HG03159 (cell line): ENCODE measurements around the gene PCED1B.

Experiments used
- ATAC-seq: cut with Tn5 transposase; IDR thresholded peaks from one replicate; pipeline ENCODE4 v1.9.1; 2021; ENCODE audit warnings: mild to moderate bottlenecking, moderate library complexity; ENCODE audit not compliant: unreplicated experiment

The PCED1B gene

DNA sequence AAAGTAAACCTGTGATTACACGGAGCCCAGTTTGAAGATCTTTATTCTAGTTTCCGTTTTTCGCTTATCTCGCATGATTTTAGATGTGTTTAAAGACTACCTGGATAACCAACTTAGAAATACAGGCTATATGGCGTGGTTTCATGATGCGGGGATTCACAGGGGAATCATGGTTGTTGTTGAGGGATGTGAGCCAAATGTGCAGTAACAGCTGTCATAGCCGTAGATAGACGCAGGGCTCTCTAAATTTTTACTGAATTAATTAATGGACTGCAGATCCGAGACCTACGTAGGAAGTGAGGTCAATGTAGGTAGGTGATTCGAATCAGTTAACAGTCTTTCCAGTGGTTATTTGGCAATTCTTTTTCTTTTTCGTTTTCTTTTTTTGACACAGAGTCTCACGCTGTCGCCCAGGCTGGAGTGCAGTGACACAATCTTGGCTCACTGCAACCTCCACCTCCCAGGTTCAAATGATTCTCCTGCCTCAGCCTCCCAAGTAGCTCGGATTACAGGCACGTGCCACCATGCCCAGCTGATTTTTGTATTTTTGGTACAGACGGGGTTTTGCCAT, 145.2 kb downstream of the PCED1B start:
- no peak for ATAC-seq

- no peak for ATAC-seq
Measured at GRCh38 chr12:47225356-47225755, 145.9 kb downstream of the PCED1B start.

GRCh38 chr12:47226199-47226598, 146.8 kb downstream of the PCED1B start:
- no peak for ATAC-seq

DNA sequence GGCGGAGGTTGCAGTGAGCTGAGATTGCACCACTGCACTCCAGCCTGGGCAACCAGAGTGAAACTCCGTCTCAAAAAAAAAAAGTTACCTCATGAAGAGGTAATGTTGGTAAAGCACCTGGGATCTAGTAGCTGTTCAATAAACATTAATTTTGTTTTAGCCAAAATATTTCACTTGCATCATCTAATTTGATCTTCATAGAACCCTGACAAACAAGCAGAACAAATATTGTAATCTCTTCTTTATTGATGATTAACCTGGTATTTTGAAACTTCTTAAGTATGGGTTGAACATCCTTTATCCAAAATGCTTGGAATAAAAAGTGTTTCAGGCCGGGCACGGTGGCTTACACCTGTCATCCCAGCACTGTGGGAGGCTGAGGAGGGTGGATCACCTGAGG, 149.4 kb downstream of the PCED1B start:
- no peak for ATAC-seq

GRCh38 chr12:47231456-47231855, 152.0 kb downstream of the PCED1B start:
- ATAC-seq, result no peak

GRCh38 chr12:47234576-47235141, 155.2 kb downstream of the PCED1B start:
- no peak for ATAC-seq

DNA sequence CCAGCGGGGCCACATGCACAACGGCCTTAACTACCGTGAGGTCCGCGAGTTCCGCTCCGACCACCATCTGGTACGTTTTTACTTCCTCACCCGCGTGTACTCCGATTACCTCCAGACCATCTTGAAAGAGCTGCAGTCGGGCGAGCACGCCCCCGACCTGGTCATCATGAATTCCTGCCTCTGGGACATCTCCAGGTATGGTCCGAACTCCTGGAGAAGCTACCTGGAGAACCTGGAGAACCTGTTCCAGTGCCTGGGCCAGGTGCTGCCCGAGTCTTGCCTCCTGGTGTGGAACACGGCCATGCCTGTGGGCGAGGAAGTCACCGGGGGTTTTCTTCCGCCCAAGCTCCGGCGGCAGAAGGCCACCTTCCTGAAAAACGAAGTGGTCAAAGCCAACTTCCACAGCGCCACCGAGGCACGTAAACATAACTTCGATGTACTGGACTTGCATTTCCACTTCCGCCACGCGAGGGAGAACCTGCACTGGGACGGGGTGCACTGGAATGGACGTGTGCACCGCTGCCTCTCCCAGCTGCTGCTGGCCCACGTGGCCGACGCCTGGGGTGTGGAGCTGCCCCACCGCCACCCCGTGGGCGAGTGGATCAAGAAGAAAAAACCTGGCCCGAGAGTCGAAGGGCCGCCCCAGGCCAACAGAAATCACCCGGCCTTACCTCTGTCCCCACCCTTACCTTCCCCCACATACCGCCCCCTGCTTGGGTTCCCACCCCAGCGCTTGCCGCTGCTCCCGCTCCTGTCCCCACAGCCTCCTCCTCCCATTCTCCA, 156.0 kb downstream of the PCED1B start:
- ATAC-seq, result no peak

GRCh38 chr12:47236109-47236714, 156.8 kb downstream of the PCED1B start:
- no peak for ATAC-seq

DNA sequence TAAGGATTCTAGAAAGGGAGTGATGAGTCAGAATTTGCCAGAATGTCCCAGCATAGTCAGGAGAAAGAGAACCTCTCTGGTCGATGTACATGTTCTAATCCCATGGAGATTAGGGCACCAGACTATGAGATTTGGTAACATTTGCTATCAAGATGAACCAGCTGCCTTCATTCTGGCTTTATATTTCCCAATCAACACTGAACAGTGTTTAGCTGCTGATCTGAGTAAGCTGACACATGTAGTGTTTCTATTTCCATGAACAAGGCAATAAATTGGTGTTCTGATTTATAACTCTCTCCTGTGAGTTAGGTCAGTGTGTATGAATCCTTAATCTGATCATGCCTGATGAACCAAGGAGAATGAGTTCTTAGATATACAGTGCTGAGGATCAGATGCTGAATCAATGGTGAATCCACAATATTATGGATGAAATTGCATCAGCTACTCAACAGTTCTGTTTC, 158.4 kb downstream of the PCED1B start:
- no peak for ATAC-seq

DNA sequence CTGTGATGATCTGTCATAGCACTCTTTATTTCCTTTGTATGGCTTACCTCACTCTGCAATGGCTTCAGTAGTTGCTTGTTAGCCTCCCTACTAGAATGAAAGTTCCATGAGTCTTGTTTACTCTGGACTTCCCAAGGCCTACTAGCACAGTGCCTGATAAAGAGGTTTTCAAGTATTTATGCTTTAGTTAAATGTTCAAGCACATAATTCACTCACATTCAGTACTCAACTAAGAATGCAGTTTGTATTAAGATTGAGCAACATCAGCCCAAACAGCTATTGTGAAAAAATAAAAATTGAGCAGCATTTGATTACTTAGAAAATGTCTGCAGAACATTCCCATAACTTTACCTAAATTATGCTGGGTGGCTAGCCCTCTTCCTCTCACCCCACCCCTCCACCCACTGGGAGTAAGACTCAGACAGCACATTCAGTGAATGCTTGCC, 159.3 kb downstream of the PCED1B start:
- ATAC-seq, result no peak

- no peak for ATAC-seq
Measured at GRCh38 chr12:47242426-47242825, 163.0 kb downstream of the PCED1B start.

- no peak for ATAC-seq
Measured at GRCh38 chr12:47244835-47245234, 165.4 kb downstream of the PCED1B start.

DNA sequence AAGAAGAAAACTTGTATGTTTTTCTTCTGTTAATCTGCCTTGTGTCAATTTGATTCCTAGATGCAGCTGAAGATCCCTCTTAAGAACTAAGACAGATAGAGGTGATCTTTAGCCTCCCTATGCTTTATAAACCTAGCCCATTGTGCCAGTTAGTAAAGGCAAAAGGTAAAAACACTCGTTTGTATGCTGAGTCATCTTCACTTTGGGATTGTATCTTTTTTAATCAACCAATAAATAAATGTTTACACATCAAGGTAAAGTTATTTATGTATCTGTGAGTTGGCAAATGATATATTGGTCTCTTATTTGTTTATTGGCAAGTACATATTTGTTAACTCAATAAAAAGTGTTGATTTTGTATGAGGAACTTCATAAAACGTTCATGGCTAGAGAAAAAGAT, 166.2 kb downstream of the PCED1B start:
- no peak for ATAC-seq

DNA sequence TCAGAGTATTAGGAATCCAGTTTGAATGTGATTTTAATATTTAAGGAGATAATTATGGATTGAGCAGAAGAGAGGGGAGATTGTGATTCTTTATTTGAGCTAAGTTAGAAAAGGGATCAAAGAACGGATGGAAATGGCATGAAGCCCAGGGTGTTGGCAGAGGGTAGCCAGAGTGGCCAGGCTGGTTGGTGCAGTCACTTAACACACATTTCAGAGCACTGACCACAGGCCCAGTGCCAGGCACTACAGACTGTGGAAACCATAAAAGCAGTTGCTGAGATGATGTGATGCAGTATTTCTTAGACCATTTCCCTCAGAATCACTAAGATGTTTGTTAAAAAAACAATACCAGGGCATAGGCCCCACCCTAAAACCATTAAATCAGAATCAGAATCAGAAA, 168.0 kb downstream of the PCED1B start:
- no peak for ATAC-seq

DNA sequence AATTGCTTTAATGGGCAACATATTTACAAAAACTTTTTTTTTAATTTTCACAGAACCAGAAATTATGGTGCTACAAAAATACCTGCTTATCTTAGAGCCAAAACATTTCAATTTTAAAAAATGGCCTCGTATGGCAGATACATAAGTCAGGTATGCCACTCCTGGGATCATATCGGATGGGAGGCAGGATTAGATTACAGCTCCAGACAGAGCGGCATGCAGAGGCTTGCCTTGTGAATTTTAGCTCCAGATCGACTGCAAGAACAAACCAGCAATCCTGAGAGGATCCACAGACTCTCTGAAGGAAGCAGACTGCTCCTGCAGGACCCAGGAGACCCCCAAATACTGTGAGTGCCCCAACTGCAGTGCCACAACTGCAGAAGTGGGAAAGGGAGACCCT, 169.7 kb downstream of the PCED1B start:
- no peak for ATAC-seq

DNA sequence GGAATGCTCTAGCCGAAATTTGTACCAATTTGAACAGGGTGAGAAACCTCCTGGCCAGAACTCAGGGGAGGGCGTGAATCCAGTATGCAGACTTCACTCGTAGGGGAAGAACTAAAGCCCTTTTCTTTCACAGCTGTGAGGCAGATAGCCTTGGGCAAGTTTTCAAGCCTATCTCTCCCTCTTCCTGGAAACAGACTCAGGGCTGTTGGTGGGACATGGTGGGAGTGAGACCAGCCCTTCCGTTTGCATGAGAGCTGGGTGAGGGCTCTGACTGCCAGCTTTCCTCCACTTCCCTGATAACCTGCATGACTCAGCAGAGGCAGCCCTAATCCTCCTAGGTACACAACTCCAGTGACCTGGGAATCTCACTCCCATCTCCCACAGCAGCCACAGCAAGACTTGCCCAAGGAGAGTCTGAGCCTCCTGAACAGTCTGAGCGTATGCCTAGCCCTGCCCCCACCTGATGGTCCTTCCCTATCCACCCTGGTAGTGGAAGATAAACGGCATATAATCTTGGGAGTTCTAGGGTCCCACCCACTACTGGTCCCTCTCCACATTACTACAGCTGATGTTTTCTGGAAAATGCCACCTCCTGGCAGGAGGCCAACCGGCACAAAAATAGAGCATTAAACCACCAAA, 170.4 kb downstream of the PCED1B start:
- ATAC-seq, result no peak

DNA sequence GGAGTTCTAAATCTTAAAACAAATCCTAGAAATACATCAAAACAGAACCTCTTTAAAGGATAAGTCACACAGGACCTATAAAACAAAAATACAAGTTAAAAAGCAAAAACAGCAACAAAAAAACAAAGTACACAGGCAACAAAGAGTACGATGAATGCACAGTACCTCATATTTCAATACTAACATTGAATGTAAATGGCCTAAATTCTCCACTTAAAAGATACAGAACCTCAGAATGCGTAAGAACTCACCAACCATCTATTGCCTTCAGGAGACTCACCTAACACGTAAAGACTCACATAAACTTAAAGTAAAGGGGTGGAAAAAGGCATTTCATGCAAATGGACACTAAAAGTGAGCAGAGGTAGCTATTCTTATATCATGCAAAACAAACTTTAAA, 172.5 kb downstream of the PCED1B start:
- ATAC-seq, result no peak

DNA sequence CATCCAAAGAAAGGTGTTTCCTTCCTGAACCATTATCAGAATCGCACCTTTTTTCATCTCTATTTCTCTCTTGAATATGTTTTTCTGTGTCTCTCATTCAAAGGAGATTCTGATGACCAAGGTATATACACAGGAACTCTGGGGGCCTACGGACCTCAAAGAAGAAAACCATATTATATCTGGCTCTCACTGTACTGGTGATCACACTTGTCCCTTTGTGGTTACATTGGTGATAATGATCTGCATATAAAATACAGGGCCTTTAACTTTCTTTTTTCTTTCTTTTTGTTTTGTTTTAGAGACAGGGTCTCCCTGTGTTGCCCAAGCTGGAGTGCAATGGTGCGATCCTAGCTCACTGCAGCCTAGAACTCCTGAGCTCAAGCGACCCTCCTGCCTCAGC, 185.5 kb downstream of the PCED1B start:
- ATAC-seq, result no peak

GRCh38 chr12:47265391-47265790, 186.0 kb downstream of the PCED1B start:
- no peak for ATAC-seq

DNA sequence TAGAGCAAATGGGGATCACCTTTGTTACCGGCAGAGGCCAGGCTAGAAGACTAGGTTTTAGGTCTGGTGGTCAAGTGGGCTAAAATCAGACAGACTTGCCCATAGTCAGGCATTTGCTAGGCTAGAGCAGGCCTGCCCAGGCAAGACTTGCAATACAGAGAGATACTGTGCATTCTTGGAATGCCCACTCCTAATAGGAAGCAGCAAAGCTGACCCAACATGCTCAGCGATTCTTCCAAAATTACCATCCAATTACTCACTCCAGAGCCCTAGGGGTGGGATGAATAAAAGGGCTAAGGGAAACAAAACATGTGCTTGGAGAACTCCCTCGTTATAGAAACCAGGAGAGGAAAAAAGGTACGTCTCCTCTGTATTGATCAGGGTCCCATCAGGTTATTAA, 188.2 kb downstream of the PCED1B start:
- ATAC-seq, result no peak
